ENCODE measurements around the gene TRIM9. TPM values are rescaled to one million over a fixed set of nuclear protein-coding genes. Genes with fewer than 3 reads are reported as not detected.
"Not testable (repeated sequence)": the region's sequence is repeated elsewhere in the genome, so short reads cannot be mapped to it uniquely, and the experiment has no call there.

TRIM9 gene
- total RNA-seq, 1 donor from 2014 or later: 40.2 TPM

- DNase-seq: no peak
Measured at GRCh38 chr14:51002406-51002999, 92.4 kb downstream of the TRIM9 start.

DNA sequence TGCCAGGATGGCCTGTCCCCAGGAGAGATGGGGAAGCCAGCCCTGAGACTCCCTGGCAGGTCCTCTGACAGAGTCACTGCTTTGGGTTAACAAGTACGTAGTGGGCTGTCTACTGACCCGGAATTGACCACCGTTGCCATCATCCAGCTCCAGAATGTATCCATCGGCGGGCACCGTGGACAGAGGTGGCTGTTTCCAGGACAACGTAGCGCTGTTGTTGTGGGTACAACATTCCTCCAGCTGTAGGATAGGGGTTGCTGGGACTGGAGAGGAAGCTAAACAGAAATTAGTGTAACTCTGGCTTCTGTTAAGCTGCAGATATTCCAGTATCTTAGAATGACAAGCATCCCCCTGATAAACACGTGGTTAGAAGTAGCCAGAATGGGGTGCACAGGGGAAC is 94.3 kb downstream of the TRIM9 start:
- DNase-seq: no peak

GRCh38 chr14:50999726-51000125 is 95.2 kb downstream of the TRIM9 start:
- DNase-seq: peak; percentile 48

DNA sequence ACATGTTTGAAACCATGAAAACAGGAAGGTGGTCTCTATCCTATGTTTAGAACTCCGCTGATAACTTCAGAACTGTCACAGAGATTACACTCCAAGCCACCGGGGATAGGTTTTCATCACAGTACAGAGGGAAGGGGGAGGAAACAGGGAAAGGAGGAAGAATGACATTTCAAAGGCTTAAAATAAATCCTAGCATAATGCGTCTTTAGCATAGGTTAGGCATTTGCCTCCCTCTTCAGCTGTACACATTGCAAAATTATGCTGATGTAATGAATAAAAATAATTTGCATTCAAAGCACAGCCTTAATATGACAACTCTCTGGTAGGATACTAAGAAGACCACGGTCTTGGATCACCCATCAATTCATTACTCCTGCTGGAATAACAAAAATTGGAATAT is 96.3 kb downstream of the TRIM9 start:
- DNase-seq: no peak

DNA sequence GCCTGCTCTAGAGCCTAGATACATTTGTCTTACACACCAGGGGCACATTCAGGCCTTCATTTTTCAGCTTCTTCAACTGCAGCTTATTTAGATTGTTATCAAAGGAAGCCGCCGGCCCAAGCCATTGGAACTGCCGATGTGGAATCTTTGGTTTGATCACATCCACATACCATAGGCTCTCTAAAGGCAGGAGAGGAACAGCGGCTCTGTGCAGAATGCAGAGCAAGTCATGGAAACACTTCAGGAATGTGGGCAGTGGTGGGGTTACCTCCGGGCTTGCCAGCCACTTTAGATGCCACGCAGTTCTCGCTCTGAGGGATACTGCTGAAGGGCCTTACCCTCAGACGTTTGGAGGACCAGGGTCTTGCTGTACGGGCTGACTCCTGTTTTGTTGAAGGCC is 97.2 kb downstream of the TRIM9 start:
- no peak for DNase-seq

GRCh38 chr14:50994158-50994557 is 100.7 kb downstream of the TRIM9 start:
- DNase-seq: not testable (repeated sequence)

DNA sequence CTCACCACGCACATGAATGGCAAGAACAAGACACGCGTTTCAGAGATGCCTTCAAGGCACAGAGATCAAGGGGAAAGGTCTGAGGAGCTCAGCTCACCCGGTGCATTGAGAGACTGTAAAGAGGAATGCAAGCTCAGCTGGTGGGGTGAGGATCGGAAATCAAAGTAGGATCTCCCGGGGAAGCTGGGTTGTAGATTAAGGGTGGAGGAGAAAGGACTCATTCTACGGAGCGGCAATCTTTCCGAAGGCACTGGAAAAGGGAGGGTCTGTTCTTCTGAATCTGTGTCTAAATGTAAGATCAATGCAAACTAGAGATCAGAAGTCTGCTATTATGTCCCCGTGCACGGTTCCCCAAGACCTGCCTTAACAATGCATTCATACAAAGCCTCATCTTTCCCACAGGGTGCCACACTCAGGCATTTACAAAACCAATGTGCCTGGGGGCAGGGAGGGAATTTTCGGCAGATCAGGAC is 109.0 kb downstream of the TRIM9 start:
- DNase-seq: no peak

DNA sequence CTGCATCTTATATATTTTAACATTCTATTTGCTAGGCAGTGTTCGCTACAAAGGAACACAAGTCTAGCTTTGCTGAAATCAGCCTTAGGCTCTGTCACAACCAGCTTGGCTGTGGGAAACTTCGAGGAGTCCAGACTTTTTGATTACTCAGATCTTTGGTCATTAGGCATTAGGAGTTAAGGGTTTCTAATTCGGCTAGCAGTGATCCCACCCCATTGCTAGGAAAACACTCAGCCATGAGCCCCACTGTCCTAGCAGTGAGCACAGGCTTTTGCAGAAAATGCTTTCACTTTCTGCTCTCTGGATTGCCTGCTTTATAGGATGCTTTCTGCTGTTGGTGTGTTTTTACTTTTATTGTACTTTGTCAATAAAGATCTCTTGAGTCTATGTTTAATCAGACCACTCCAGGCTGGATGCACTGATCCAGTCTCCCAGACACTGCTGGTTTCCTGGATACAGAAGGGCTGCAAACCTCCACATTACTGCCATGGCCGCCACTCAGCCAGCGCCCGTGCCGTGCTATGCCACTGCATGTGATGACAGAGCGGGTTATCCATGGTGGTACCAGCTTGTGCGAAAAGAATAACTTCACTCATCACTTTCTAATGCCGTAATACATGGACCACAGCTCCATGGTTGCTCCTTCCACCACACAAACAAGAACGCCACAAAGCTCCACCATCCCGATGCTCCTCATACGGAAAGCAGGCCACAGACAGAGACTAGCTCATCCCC is 109.6 kb downstream of the TRIM9 start:
- no peak for DNase-seq

DNA sequence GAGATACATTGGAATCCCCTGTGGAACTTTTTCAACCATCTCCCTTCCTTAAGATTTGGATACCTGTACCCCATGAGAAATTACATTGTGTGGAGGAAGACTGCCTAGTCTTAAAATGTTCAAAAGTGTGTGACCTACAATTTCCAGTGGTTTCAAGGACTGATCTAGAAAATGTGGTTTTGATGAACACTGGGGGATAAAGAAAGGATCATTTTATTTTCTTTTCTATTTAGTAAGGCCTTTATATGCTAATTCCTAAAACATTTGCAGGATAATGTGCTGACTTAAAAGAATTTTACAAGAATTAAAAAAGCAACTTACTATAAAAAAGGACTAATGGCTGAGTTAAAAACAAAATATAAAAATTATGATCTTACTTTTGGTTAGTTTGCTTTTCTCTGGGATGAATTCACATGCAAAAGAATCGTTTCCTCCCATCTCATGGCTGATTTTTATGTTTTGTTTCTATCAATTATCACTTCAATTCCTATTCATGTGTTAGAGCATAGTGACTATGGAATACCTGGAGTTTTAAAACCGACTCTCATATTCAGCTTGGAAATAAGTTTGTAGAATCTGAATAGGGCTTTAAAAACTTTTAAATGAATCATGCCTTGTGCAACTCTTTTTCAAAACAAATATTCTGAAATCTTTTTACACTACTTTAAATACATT is 110.7 kb downstream of the TRIM9 start:
- DNase-seq: no peak

- DNase-seq: no peak
Measured at GRCh38 chr14:50979941-50980850, 114.7 kb downstream of the TRIM9 start.

GRCh38 chr14:50978888-50979287 is 116.0 kb downstream of the TRIM9 start:
- DNase-seq: no peak

GRCh38 chr14:50978529-50978871 is 116.4 kb downstream of the TRIM9 start:
- no peak for DNase-seq

- no peak for DNase-seq
Measured at GRCh38 chr14:50977863-50978528, 116.9 kb downstream of the TRIM9 start.

DNA sequence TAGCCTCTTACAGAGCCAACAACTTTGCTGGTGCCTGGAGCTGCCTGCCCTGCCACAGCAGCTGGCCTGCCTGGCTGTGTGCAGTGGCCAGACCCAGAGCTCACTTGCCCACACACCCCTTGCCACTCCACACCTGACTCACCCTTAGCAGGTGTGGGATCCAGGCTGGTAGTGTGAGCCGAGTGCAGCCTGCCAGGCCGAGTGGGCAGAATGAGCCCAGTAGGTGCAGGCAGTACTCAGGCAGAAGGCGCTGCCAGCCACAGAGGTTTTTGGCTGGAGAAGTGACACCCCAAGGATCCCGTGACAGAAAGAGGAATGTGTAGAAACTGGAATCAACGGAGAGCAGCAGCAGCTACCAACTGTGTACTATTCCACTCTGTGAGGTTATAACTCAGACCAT is 120.8 kb downstream of the TRIM9 start:
- DNase-seq: peak; percentile 31

DNA sequence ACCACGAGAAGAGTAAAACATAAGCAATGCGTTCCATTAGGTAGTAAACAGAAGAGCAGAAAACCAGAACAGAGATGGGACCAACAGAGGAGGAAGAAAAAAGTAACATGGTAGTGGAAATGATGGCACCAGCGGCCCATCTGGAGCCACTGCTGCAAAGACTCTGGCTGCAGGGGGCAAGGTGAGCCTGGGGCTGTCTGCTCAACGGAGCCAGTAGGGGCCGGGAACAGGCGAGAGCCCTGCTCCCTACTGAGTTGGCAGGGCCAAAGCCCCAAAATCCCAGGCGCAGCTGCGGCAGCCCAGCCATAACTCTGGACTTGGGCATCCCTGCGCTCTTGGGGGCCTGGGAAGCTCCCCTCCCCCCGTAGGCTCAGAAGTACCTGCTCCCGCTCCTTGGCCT is 122.2 kb downstream of the TRIM9 start:
- DNase-seq: no peak

DNA sequence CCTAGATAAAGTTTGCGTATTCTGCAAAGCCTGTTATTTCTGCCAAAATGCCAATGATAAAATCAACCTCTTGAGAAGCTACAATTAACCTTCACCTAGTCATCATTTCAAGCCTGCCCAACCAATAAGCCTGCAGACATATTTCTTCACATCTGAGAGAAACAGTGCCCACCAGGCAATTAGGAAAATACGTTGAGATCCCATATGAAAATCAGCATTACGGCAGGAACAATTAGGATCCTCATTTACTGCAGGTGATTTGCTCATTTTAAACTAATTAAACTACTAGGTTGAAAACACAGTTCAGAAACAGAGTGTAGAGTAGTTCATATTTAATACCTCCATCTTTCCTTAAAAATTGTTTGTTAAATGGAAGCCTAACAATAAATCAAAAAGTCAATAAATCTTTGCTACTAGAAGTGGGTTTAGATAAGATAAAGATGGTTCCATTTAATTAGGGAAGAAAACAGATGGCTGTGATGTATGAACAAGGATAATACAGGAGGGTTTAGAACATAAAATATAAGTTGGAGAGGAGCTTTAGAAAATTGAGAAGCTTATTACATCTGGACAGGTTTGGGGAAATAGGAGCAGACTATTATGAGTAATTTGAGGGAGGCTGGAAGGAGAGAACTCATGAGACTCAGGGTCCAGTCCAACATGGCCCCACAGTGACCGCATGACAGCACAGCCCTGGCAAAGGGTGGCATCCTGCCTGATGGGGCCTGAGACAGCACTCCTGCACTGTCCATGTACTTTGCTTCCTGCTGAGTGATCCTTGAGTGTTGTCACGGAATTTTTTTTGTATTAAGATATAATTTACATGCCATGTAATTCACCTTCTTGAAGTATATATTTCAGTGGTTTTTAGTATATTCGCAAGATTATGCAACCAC is 123.8 kb downstream of the TRIM9 start:
- DNase-seq: no peak

GRCh38 chr14:50967790-50968189 is 127.1 kb downstream of the TRIM9 start:
- no peak for DNase-seq

GRCh38 chr14:50967103-50967502 is 127.8 kb downstream of the TRIM9 start:
- no peak for DNase-seq

DNA sequence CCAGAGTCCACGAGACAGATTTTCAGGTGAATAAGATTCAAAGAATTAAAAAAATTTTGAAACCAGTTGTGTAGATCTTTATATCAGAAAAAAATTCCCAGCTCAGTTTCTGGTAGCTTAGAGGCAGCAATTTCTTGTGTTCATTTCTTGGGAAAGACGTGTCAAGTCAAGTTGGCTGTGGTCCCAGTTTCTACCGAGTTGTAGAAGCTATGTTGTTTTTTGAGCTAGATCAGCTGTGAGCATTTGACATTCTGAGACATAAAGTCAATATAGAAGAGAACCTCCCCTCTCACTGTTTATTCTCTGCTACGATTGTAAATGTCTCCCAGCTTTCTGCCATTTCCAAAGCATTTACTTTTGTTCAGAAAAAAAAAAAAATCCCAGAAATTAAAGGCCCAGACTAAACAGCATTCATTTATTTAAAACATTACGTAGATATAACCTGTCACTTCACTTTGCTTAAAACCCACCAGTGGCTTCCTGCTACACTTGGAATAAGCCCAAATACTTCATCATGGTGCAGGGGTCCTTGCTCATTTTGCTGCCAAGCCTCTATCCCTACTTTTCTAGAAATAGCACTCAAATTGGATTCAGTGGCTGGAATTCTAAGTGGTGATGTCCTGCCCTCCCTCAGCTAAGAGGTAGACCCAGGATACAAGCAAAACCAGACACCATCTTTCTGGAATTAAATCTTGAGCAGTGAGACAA is 130.1 kb downstream of the TRIM9 start:
- DNase-seq: no peak

GRCh38 chr14:50963919-50964318 is 131.0 kb downstream of the TRIM9 start:
- no peak for DNase-seq
